Upper lobe of left lung (tissue), 4 donors: ENCODE results near the gene ZNF619.

Experiments used
- POLR2AphosphoS5 ChIP-seq, 2 donors: sonication (generic); formaldehyde crosslinking; IDR thresholded peaks; one replicate each; pipeline ENCODE4 v1.5.1; 2017; ENCODE audit warnings: antibody characterized with exemption in 2 of 2
- TF ChIP-seq, protein P1 (sequence below), 6 experiments: fragments of 450-650 bp in 4 of 6; fragments of 200-600 bp in 2 of 6; sonication (generic) in 2 of 6; IDR thresholded peaks; one replicate each; pipeline ENCODE4 v1.5.1; 2016 to 2019; ENCODE audit warnings: antibody characterized with exemption in 6 of 6

DNA sequence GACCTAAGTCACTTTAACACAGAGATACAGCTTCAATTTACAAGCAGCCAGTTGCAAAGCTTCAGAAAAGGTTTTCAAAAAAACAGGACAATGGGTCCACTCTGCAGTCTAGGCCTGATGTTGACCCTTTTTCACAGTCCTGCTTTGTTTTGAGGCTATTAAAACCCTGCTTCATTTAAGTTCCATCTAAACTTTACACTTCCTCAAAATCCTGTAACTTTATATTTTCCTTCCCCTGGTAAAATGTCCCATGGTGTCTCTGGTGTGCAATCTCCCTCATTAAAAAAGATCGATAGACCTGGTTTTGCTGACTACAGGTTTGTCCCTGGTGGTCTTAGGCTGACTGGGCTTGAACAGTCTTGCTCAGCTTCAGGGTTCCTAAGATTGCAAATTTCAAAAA, 24.9 kb upstream of the ZNF619 start:
- TF ChIP-seq, protein P1, sequence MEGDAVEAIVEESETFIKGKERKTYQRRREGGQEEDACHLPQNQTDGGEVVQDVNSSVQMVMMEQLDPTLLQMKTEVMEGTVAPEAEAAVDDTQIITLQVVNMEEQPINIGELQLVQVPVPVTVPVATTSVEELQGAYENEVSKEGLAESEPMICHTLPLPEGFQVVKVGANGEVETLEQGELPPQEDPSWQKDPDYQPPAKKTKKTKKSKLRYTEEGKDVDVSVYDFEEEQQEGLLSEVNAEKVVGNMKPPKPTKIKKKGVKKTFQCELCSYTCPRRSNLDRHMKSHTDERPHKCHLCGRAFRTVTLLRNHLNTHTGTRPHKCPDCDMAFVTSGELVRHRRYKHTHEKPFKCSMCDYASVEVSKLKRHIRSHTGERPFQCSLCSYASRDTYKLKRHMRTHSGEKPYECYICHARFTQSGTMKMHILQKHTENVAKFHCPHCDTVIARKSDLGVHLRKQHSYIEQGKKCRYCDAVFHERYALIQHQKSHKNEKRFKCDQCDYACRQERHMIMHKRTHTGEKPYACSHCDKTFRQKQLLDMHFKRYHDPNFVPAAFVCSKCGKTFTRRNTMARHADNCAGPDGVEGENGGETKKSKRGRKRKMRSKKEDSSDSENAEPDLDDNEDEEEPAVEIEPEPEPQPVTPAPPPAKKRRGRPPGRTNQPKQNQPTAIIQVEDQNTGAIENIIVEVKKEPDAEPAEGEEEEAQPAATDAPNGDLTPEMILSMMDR (IDR thresholded peaks at IDR 0.05), result no peak
- TF ChIP-seq POLR2AphosphoS5 (IDR thresholded peaks at IDR 0.05), result no peak
